GM19193 (cell line): ENCODE results near the gene PLEKHM2.

Source experiments
- POLR2A ChIP-seq: IDR thresholded peaks from 4 replicates; pipeline ENCODE4 v1.6.1; 2011; ENCODE audit not compliant: insufficient read depth, insufficient read length; ENCODE audit errors: extremely low read depth

Gene PLEKHM2

GRCh38 chr1:15687446-15687845, 3.3 kb downstream of the PLEKHM2 start:
- TF ChIP-seq POLR2A, result no peak

GRCh38 chr1:15690317-15690716, 6.2 kb downstream of the PLEKHM2 start:
- TF ChIP-seq POLR2A, result no peak

GRCh38 chr1:15691434-15692032, 7.4 kb downstream of the PLEKHM2 start:
- TF ChIP-seq POLR2A, result no peak

- TF ChIP-seq POLR2A, result no peak
Observed at GRCh38 chr1:15692121-15692682, 8.1 kb downstream of the PLEKHM2 start.

GRCh38 chr1:15693371-15693770, 9.3 kb downstream of the PLEKHM2 start:
- no peak for TF ChIP-seq POLR2A

GRCh38 chr1:15696956-15697521, 12.9 kb downstream of the PLEKHM2 start:
- TF ChIP-seq POLR2A, result peak; percentile 69

GRCh38 chr1:15698201-15698600, 14.1 kb downstream of the PLEKHM2 start:
- no peak for TF ChIP-seq POLR2A

GRCh38 chr1:15700508-15700907, 16.4 kb downstream of the PLEKHM2 start:
- no peak for TF ChIP-seq POLR2A

- no peak for TF ChIP-seq POLR2A
Observed at GRCh38 chr1:15701784-15702183, 17.7 kb downstream of the PLEKHM2 start.

- TF ChIP-seq POLR2A, result no peak
Observed at GRCh38 chr1:15702722-15703550, 18.8 kb downstream of the PLEKHM2 start.

GRCh38 chr1:15703562-15703961, 19.4 kb downstream of the PLEKHM2 start:
- no peak for TF ChIP-seq POLR2A

GRCh38 chr1:15704526-15705183, 20.5 kb downstream of the PLEKHM2 start:
- no peak for TF ChIP-seq POLR2A

- no peak for TF ChIP-seq POLR2A
Observed at GRCh38 chr1:15705184-15705566, 21.1 kb downstream of the PLEKHM2 start.

- no peak for TF ChIP-seq POLR2A
Observed at GRCh38 chr1:15706751-15707150, 22.6 kb downstream of the PLEKHM2 start.
